Esophagus muscularis mucosa (tissue), 4 donors: Measurements from ENCODE around the gene FASTK. TPM values are rescaled to one million over a fixed set of nuclear protein-coding genes. Genes with fewer than 3 reads are reported as not detected.

ENCODE experiments used
- DNase-seq: peaks from one replicate; pipeline ENCODE4 v3.0.0-alpha.2; 2017; ENCODE audit errors: extremely low spot score
- H3K27ac ChIP-seq, 4 donors: fragments of 200-600 bp; sonication (generic); replicated peaks in 1 of 4; 1 replicate in 3 of 4; 2 replicates in 1 of 4; pipeline ENCODE4 v1.5.1; 2016 to 2019; ENCODE audit warnings: mild to moderate bottlenecking in 1 of 4
- H3K27me3 ChIP-seq, 4 donors: fragments of 200-600 bp; sonication (generic); one replicate each; pipeline versions ENCODE4 v1.5.1 to v1.6.0; 2016 to 2019
- H3K36me3 ChIP-seq, 4 donors: fragments of 200-600 bp; sonication (generic); one replicate each; pipeline ENCODE4 v1.5.1; 2016 to 2019
- H3K4me1 ChIP-seq, 4 donors: fragments of 200-600 bp; sonication (generic); one replicate each; pipeline ENCODE4 v1.5.1; 2016 to 2019
- H3K4me3 ChIP-seq, 4 donors: fragments of 200-600 bp; sonication (generic); 1 replicate in 2 of 4; 2 replicates in 2 of 4; pipeline ENCODE4 v1.5.1; 2016 to 2019; ENCODE audit warnings: mild to moderate bottlenecking in 4 of 4, moderate library complexity in 1 of 4
- H3K9me3 ChIP-seq, 4 donors: fragments of 200-600 bp; sonication (generic); 1 replicate in 3 of 4; 2 replicates in 1 of 4; pipeline ENCODE4 v1.5.1; 2016 to 2019
- EP300 ChIP-seq: sonication (generic); formaldehyde crosslinking; IDR thresholded peaks from one replicate; pipeline ENCODE4 v1.6.1; 2017; ENCODE audit warnings: antibody characterized with exemption
- POLR2A ChIP-seq: fragments of 450-650 bp; IDR thresholded peaks from one replicate; pipeline ENCODE4 v1.6.1; 2017; ENCODE audit warnings: antibody characterized with exemption, moderate library complexity, mild to moderate bottlenecking, low read depth
- POLR2AphosphoS5 ChIP-seq, 2 donors: sonication (generic); formaldehyde crosslinking; IDR thresholded peaks; one replicate each; pipeline ENCODE4 v1.6.1; 2017; ENCODE audit warnings: antibody characterized with exemption in 2 of 2
- WGBS: methylation state at CpG from one replicate; pipeline ENCODE4 v1.1.5; 2018; 5-methylcytosine and 5-hydroxymethylcytosine counted together
- intact Hi-C: fragments of 100-400 bp; cut with DNase I; formaldehyde crosslinking; loops from one replicate; pipeline ENCODE4 v1.15.1; 2023
- total RNA-seq, 4 donors: library from RNA; depleted of rRNA; stranded (reverse); fragments of >200 nt; gene quantifications; one replicate each; pipeline versions ENCODE4 v1.1.0 to v1.2.1, GENCODE V29; 2016
- TF ChIP-seq, protein P1 (sequence below), 3 experiments: fragments of 200-600 bp in 2 of 3; fragments of 450-650 bp in 1 of 3; sonication (generic) in 2 of 3; IDR thresholded peaks; one replicate each; pipeline ENCODE4 v1.5.1; 2017 to 2019; ENCODE audit warnings: antibody characterized with exemption in 3 of 3, mild to moderate bottlenecking in 2 of 3, moderate library complexity in 1 of 3

The FASTK gene
- total RNA-seq, 4 donors from 2014 or later: 45.7 to 74.9 (median 60.4) TPM

DNA sequence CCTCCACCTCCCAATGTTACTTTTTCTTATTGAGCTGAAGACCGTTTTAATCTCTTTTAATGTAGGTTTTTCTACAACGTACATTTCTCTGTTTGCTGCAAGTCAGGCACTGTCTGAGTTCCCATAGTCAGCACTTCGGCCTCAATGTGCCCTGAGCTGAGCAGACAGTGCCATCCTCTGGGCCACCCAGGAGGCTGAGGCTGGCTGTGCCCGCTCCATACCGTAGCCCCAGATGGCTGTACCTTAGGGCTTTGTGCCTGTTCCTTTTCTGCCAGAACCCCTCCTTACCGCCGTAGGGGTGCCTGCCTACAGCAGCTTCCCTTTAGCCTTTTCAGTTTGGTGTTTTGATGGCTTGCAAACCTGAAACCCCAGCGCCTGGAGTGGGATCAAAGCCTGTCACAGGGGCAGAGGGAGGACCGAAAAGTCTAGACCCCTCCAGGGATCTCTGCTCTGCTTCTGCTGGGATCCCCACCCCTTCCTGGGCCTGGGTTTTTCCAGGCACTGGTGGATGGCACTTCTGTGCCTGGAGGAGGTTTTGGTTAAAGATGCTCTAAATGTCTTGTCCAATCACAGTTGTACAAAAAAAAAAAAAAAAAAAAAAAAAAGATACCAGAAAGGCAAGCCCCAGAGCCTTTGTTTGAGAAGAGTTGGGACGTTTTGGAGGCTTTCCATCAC is 14.7 kb upstream of the FASTK start:
- Histone ChIP-seq H3K27me3 (no peaks in the 10 kb centered on the region), H3K4me3 (no peak overlapping the region), H3K9me3 (no peaks in the 10 kb centered on the region), H3K36me3 (peaks cover 0 to 13% (median 9%) of the 10 kb centered on the region in 4 donors), H3K4me1 (peaks cover 36 to 78% (median 53%) of the 10 kb centered on the region in 4 donors), H3K27ac (no peak overlapping the region)
- TF ChIP-seq EP300 (no peak), POLR2A (no peak), POLR2AphosphoS5 (IDR thresholded peaks at IDR 0.05) (no peak)
- TF ChIP-seq, protein P1, sequence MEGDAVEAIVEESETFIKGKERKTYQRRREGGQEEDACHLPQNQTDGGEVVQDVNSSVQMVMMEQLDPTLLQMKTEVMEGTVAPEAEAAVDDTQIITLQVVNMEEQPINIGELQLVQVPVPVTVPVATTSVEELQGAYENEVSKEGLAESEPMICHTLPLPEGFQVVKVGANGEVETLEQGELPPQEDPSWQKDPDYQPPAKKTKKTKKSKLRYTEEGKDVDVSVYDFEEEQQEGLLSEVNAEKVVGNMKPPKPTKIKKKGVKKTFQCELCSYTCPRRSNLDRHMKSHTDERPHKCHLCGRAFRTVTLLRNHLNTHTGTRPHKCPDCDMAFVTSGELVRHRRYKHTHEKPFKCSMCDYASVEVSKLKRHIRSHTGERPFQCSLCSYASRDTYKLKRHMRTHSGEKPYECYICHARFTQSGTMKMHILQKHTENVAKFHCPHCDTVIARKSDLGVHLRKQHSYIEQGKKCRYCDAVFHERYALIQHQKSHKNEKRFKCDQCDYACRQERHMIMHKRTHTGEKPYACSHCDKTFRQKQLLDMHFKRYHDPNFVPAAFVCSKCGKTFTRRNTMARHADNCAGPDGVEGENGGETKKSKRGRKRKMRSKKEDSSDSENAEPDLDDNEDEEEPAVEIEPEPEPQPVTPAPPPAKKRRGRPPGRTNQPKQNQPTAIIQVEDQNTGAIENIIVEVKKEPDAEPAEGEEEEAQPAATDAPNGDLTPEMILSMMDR (IDR thresholded peaks at IDR 0.05): no peak
- no peak for DNase-seq
- intact Hi-C loops: no loop called here
- 74% methylated on average over 10 of the region's 10 CpGs for WGBS

DNA sequence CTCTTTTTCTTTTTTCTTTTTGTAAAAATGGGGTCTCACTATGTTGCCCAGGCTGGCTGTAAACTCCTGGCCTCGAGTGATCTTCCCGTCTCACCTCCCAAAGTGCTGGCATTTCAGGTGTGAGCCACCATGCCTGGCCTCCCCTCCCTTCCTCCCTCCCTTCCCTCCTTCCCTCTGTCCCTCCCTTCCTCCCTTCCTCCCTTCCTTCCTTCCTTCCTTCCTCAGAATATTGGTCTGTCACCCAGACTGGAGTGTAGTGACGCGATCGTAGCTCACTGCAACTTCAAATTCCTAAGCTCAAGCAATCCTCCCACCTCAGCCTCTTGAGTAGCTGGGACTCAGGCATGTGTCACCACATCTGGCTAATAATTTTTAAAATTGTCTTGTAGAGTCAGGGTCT is 14.1 kb upstream of the FASTK start:
- TF ChIP-seq EP300 (no peak), POLR2AphosphoS5 (IDR thresholded peaks at IDR 0.05) (no peak), POLR2A (no peak)
- TF ChIP-seq, protein P1 (IDR thresholded peaks at IDR 0.05): no peak
- intact Hi-C loops: no loop called here

DNA sequence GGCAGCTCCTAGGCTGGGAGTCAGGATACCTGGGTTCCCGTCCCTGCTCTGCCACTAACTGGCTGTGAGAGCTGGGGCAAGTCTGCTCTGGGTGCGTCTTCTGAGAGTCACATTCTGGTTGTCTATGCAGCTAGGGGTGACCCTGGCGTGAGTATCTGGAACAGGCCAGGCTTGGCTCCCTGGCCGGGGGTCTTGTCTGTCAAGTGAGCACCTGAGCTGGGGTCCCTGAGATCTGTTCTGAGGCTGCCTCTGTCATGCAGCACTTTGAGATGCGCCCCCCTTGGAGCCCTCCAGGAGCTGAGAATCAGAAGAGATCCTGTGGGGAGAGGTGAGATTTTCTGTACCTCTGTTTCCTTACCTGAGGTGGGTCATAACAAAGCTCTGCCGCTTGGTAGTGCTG is 13.1 kb upstream of the FASTK start:
- H3K36me3 ChIP-seq: peaks cover 0 to 10% (median 9%) of the 10 kb centered on the region in 4 donors
- H3K27ac ChIP-seq: no peak overlapping the region
- peaks cover 41 to 82% (median 57%) of the 10 kb centered on the region in 4 donors for H3K4me1 ChIP-seq
- WGBS: 95% methylated on average over 6 of the region's 6 CpGs
- no peak overlapping the region for H3K4me3 ChIP-seq
- intact Hi-C loops: no loop called here
- TF ChIP-seq EP300: no peak
- TF ChIP-seq, protein P1 (IDR thresholded peaks at IDR 0.05): no peak
- no peak for TF ChIP-seq POLR2A
- TF ChIP-seq POLR2AphosphoS5 (IDR thresholded peaks at IDR 0.05): no peak
- no peak for DNase-seq
- no peaks in the 10 kb centered on the region for H3K9me3 ChIP-seq
- no peaks in the 10 kb centered on the region for H3K27me3 ChIP-seq

More for the DNA sequence above, 14.1 kb upstream of the FASTK start:
- DNase-seq: no peak
- Histone ChIP-seq H3K9me3 (no peaks in the 10 kb centered on the region), H3K27ac (no peak overlapping the region), H3K4me1 (peaks cover 37 to 78% (median 53%) of the 10 kb centered on the region in 4 donors), H3K27me3 (no peaks in the 10 kb centered on the region), H3K36me3 (peaks cover 0 to 10% (median 9%) of the 10 kb centered on the region in 4 donors), H3K4me3 (no peak overlapping the region)
- WGBS: 76% methylated on average over 5 of the region's 5 CpGs

DNA sequence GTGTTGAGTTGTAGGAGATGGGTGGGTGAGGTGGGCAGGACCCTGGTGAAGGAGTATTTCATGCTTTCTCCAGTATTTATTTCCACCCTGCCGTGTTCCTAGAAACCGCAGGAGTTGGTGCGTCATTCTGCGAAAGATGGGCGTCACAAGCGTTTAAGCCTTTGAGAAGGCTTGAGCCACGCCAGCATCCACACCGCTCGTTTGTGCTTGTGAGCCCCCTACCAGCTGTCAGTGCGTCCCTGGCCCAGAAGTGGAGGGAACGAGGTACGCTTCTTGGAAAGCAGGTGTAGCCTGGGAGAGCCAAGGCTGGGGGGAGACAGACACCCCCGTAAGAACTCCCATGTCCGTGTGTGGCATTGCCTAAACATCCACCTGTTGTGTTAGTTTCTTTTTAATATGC is 11.4 kb upstream of the FASTK start:
- WGBS: 87% methylated on average over 12 of the region's 14 CpGs
- H3K27me3 ChIP-seq: no peaks in the 10 kb centered on the region
- peak overlapping the region in 1 of 4 donors; percentile 90 for H3K27ac ChIP-seq
- peaks cover 0 to 10% (median 9%) of the 10 kb centered on the region in 4 donors for H3K36me3 ChIP-seq
- no peaks in the 10 kb centered on the region for H3K9me3 ChIP-seq
- intact Hi-C loops: no loop called here
- no peak overlapping the region for H3K4me3 ChIP-seq
- TF ChIP-seq POLR2A (no peak), EP300 (no peak), POLR2AphosphoS5 (IDR thresholded peaks at IDR 0.05) (no peak)
- TF ChIP-seq, protein P1 (IDR thresholded peaks at IDR 0.05): no peak
- H3K4me1 ChIP-seq: peaks cover 53 to 88% (median 67%) of the 10 kb centered on the region in 4 donors
- no peak for DNase-seq
